OCI-LY1 (cell line): Measurements from ENCODE around the gene MCM8.

Experiments used
- H2AFZ ChIP-seq: fragments of 200-600 bp; sonication (generic), shearing (Covaris generic); 2 replicates; pipeline ENCODE4 v1.6.0; 2014; ENCODE audit warnings: antibody characterized with exemption, mild to moderate bottlenecking, low read length
- H3F3A ChIP-seq: fragments of 200-600 bp; sonication (generic), shearing (Covaris generic); 2 replicates; pipeline ENCODE4 v1.6.0; 2014; ENCODE audit warnings: mild to moderate bottlenecking, antibody characterized with exemption, low read length, moderate library complexity; ENCODE audit not compliant: insufficient read depth
- H3K27ac ChIP-seq: fragments of 200-600 bp; sonication (generic); 2 replicates; pipeline ENCODE4 v1.5.1; 2014; ENCODE audit warnings: low read length, mixed run types, mild to moderate bottlenecking, low read depth; ENCODE audit not compliant: poor library complexity, severe bottlenecking
- H3K27me3 ChIP-seq: fragments of 200-600 bp; sonication (generic); 2 replicates; pipeline ENCODE4 v1.6.0; 2014; ENCODE audit warnings: antibody characterized with exemption, mild to moderate bottlenecking, low read length, moderate library complexity; ENCODE audit not compliant: insufficient read depth
- H3K36me3 ChIP-seq: fragments of 200-600 bp; sonication (generic); 2 replicates; pipeline ENCODE4 v1.6.1; 2014; ENCODE audit warnings: mild to moderate bottlenecking, antibody characterized with exemption, low read length, moderate library complexity, mixed read lengths; ENCODE audit not compliant: insufficient read depth
- H3K4me1 ChIP-seq: fragments of 200-600 bp; sonication (generic); 2 replicates; pipeline ENCODE4 v1.5.1; 2014; ENCODE audit warnings: mild to moderate bottlenecking, low read length, moderate library complexity; ENCODE audit not compliant: insufficient read depth, severe bottlenecking
- H3K4me2 ChIP-seq: fragments of 200-600 bp; sonication (generic), shearing (Covaris generic); 2 replicates; pipeline ENCODE4 v1.6.1; 2014; ENCODE audit warnings: low read length
- H3K4me3 ChIP-seq: fragments of 200-600 bp; sonication (generic); 2 replicates; pipeline ENCODE4 v1.5.1; 2014; ENCODE audit warnings: low read length, low read depth, mild to moderate bottlenecking, mixed read lengths; ENCODE audit not compliant: poor library complexity, severe bottlenecking
- H3K79me2 ChIP-seq: fragments of 200-600 bp; shearing (Covaris generic); 2 replicates; pipeline ENCODE4 v1.6.1; 2016; ENCODE audit warnings: mixed run types, low read length, mixed read lengths; ENCODE audit not compliant: insufficient read depth
- H3K9ac ChIP-seq: fragments of 200-600 bp; sonication (generic), shearing (Covaris generic); 2 replicates; pipeline ENCODE4 v1.6.1; 2014; ENCODE audit warnings: mild to moderate bottlenecking, low read length, mixed read lengths
- H3K9me2 ChIP-seq: fragments of 200-600 bp; sonication (generic), shearing (Covaris generic); 2 replicates; pipeline ENCODE4 v1.6.1; 2014; ENCODE audit warnings: low read depth, mild to moderate bottlenecking, low read length, mixed read lengths
- H3K9me3 ChIP-seq: fragments of 200-600 bp; shearing (Covaris generic); 2 replicates; pipeline ENCODE4 v1.6.1; 2014; ENCODE audit warnings: low read length, mixed read lengths
- H4K20me1 ChIP-seq: fragments of 200-600 bp; sonication (generic), shearing (Covaris generic); 2 replicates; pipeline ENCODE4 v1.6.0; 2016; ENCODE audit warnings: mild to moderate bottlenecking, low read length; ENCODE audit not compliant: insufficient read depth
- CTCF ChIP-seq: fragments of 200-600 bp; sonication (generic), shearing (Covaris generic); IDR thresholded peaks from 2 replicates; pipeline ENCODE4 v1.5.1; 2017; ENCODE audit warnings: mild to moderate bottlenecking, antibody characterized with exemption, low read length, moderate library complexity, mixed read lengths
- EZH2 ChIP-seq: fragments of 200-600 bp; sonication (generic), shearing (Covaris generic); IDR thresholded peaks from 2 replicates; pipeline ENCODE4 v1.8.0; 2017; ENCODE audit warnings: borderline replicate concordance, mixed run types, mild to moderate bottlenecking, antibody characterized with exemption, low read length, moderate library complexity, mixed read lengths

MCM8 gene

DNA sequence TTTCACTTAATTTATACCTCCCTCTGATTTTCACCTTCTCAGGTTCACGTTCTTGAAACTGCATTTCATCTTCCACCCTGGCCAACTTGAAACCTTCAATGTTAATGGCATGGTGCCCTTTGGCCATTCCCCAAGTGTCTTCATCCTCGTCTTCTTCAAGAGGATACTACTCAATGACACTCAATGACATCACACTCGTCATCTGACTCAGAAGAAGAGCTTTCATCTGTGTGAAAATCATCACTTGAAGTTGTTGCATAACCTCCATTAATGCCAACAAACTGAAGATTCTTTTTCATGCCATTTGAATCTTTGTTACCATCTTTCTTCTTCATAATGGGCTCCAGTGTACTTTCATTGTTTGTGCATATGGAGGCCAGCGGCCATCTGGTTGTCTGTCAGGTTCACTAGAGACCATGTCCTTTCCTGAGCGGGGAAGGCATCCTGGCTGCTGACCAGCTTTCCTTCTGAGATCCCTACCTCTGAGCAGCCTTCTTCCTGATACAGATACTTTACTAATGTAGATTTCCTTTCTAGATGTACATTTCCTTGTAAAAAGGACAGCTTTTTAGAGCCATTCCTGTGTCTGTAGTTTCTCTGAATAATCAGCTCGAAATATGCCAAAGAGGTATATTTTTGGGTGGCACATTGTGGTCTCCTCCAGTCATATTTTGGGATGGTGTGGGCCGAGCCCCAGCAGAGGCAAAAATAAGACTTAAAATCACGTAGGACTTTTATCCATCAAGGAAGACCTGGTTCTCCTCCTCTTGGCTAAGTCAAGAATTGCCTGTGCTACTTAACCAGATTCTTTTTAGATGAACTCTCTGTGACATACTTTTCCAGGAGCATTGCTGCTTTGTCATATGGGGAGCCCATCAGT lies 21.4 kb upstream of the MCM8 start:
- no peaks in the 10 kb centered on the region for H3K9me3 ChIP-seq
- H3K4me3 ChIP-seq: no peak overlapping the region
- no peaks in the 10 kb centered on the region for H3K36me3 ChIP-seq
- no peak overlapping the region for H2AFZ ChIP-seq
- H3K4me2 ChIP-seq: no peak overlapping the region
- H3K79me2 ChIP-seq: no peaks in the 10 kb centered on the region
- H3K4me1 ChIP-seq: peaks cover 3% of the 10 kb centered on the region
- no peak for TF ChIP-seq CTCF
- TF ChIP-seq EZH2: no peak
- no peaks in the 10 kb centered on the region for H4K20me1 ChIP-seq
- no peaks in the 10 kb centered on the region for H3K9me2 ChIP-seq
- no peak overlapping the region for H3K9ac ChIP-seq
- no peak overlapping the region for H3K27ac ChIP-seq
- no peaks in the 10 kb centered on the region for H3F3A ChIP-seq
- no peaks in the 10 kb centered on the region for H3K27me3 ChIP-seq

DNA sequence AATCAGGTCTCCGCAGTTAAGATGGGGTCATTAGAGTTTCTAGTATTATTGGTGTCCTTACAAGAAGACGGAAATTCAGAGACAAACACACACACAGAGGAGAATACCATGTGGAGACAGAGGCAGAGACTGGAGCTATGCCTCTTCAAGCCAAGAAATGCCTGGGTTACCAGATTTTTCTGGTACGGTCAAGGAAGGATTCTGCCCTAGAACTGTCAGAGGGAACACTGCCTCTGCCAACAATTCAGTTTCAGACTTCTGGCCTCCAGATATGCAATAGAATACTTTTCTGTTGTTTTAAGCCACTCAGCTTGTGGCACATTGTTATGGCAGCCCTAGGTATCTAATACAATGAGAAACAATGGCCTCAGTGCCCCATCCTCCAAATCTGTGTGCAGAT lies 19.0 kb upstream of the MCM8 start:
- Histone ChIP-seq H3K9me2 (no peaks in the 10 kb centered on the region), H4K20me1 (no peaks in the 10 kb centered on the region), H3K9me3 (no peaks in the 10 kb centered on the region), H3K9ac (no peak overlapping the region), H3K4me2 (no peak overlapping the region), H2AFZ (no peak overlapping the region), H3K4me1 (peaks cover 5% of the 10 kb centered on the region), H3F3A (no peaks in the 10 kb centered on the region), H3K27me3 (no peaks in the 10 kb centered on the region), H3K27ac (no peak overlapping the region), H3K79me2 (no peaks in the 10 kb centered on the region), H3K4me3 (no peak overlapping the region), H3K36me3 (no peaks in the 10 kb centered on the region)
- TF ChIP-seq CTCF (no peak), EZH2 (no peak)

DNA sequence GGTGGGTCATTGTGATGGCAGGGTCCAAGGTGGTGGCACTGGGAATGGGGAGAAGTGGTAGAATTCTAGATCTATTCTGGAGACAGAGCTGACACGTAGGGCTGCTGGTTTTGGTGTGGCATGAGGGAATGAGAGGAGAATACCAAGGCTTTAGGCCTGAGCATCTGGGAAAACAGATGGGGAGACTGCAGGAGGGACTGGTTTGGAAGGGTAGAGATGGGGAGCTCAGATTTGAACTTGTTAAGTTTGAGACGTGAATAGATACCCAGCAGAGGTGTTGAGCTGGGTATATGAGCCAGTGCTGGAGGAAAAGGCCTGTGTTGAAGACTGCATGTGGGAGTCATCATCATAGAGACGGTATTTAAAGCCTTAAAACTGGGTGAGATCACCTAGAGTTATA lies 17.7 kb upstream of the MCM8 start:
- no peaks in the 10 kb centered on the region for H3K27me3 ChIP-seq
- H4K20me1 ChIP-seq: no peaks in the 10 kb centered on the region
- H3K4me2 ChIP-seq: no peak overlapping the region
- no peaks in the 10 kb centered on the region for H3K9me2 ChIP-seq
- no peak overlapping the region for H3K4me3 ChIP-seq
- no peak overlapping the region for H3K9ac ChIP-seq
- H3K4me1 ChIP-seq: peaks cover 5% of the 10 kb centered on the region
- no peak overlapping the region for H3K27ac ChIP-seq
- TF ChIP-seq EZH2: no peak
- no peak for TF ChIP-seq CTCF
- no peaks in the 10 kb centered on the region for H3K9me3 ChIP-seq
- peaks cover 2% of the 10 kb centered on the region; the same call in 1 of the 2 replicates for H3K36me3 ChIP-seq
- no peaks in the 10 kb centered on the region for H3K79me2 ChIP-seq
- no peaks in the 10 kb centered on the region for H3F3A ChIP-seq
- no peak overlapping the region for H2AFZ ChIP-seq
